ENCODE measurements around the gene USP4. TPM values are rescaled to one million over a fixed set of nuclear protein-coding genes. Genes with fewer than 3 reads are reported as not detected.

USP4 gene
- total RNA-seq, 1 donor = 28.9 TPM

- peak; percentile 56 for DNase-seq (ENCODE audit: low read depth)
- TF ChIP-seq CTCF (IDR thresholded peaks at IDR 0.05; ENCODE audit: insufficient read depth, low read length) = no peak
- no peak overlapping the region for H3K4me3 ChIP-seq (ENCODE audit: low read depth, low read length)
Observed at GRCh38 chr3:49266410-49267095, 73.3 kb downstream of the USP4 start.

GRCh38 chr3:49265661-49266386, 74.0 kb downstream of the USP4 start:
- TF ChIP-seq CTCF (IDR thresholded peaks at IDR 0.05; ENCODE audit: insufficient read depth, low read length) = no peak
- no peak for DNase-seq (ENCODE audit: low read depth)

GRCh38 chr3:49263159-49263889, 76.5 kb downstream of the USP4 start:
- TF ChIP-seq CTCF (IDR thresholded peaks at IDR 0.05; ENCODE audit: insufficient read depth, low read length) = no peak
- DNase-seq (ENCODE audit: low read depth) = no peak
- H3K4me3 ChIP-seq (ENCODE audit: low read depth, low read length) = no peak overlapping the region

More at GRCh38 chr3:49265661-49266386, 74.0 kb downstream of the USP4 start:
- H3K4me3 ChIP-seq (ENCODE audit: low read depth, low read length) = no peak overlapping the region

- TF ChIP-seq CTCF (IDR thresholded peaks at IDR 0.05; ENCODE audit: insufficient read depth, low read length) = no peak
- no peak for DNase-seq (ENCODE audit: low read depth)
- no peak overlapping the region for H3K4me3 ChIP-seq (ENCODE audit: low read depth, low read length)
Observed at GRCh38 chr3:49260806-49261324, 79.0 kb downstream of the USP4 start.

- no peak for TF ChIP-seq CTCF (IDR thresholded peaks at IDR 0.05; ENCODE audit: insufficient read depth, low read length)
- no peak overlapping the region for H3K4me3 ChIP-seq (ENCODE audit: low read depth, low read length)
- DNase-seq (ENCODE audit: low read depth) = no peak
Observed at GRCh38 chr3:49257187-49257586, 82.7 kb downstream of the USP4 start.

- TF ChIP-seq CTCF (IDR thresholded peaks at IDR 0.05; ENCODE audit: insufficient read depth, low read length) = no peak
- no peak for DNase-seq (ENCODE audit: low read depth)
- H3K4me3 ChIP-seq (ENCODE audit: low read depth, low read length) = no peak overlapping the region
Observed at GRCh38 chr3:49255718-49256511, 83.9 kb downstream of the USP4 start.

All from fibroblast of the aortic adventitia (primary cell).